ENCODE results near the gene ETS1.

Gene ETS1

DNA sequence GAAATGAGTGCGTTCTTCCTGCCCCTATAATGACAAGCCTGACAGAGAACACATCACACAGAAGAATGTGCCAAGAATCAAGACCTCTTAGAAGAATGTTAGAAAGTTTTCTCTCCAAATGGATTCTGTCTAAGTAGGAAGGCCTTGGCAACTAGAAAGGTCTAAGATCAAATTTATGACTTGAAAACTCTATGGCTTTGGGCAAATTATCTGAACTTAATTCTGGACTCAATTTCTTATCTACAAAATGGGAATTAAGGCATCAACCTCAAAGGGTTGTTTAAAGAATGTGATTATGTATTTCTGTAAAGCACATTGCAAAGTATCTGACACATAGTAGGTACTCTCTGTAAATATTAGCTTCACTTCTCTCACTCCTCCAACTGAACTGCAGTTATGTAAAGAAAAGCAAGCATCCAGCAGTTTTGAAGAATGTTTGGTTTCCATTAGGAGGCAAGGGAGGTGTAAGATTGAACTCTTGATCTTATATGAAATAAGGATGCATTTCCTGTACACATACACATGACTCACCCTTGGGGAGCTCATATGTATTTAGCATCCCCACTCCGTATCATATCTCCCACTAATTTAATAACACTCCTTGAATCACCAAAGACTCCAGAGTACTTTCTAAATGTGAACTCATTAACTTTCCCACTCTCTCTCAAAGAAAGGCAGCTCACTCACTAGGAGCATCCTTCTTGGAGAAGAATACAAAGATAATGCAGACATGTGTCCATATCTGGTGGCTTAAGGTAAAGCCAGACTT is 77.6 kb downstream of the ETS1 start:
- no peak overlapping the region for H3K4me3 ChIP-seq (ENCODE audit: low read depth, low read length)
- in situ Hi-C loops (cut with HindIII; ENCODE audit: low sequenced_read_pairs): loop anchor here (25.0 kb wide), 1 partner anchor 102 kb away; no protein-coding TSS in a partner anchor
- no peak for DNase-seq (ENCODE audit: low read depth)
- no peak for TF ChIP-seq CTCF (IDR thresholded peaks at IDR 0.05; ENCODE audit: low read depth, low read length, missing control alignments)

- in situ Hi-C loops (cut with HindIII; ENCODE audit: low sequenced_read_pairs): loop anchor here (25.0 kb wide), 1 partner anchor 103 kb away; no protein-coding TSS in a partner anchor
- no peak overlapping the region for H3K4me3 ChIP-seq (ENCODE audit: low read depth, low read length)
- DNase-seq (ENCODE audit: low read depth): no peak
- no peak for TF ChIP-seq CTCF (IDR thresholded peaks at IDR 0.05; ENCODE audit: low read depth, low read length, missing control alignments)
Measured at GRCh38 chr11:128508770-128509510, 78.4 kb downstream of the ETS1 start.

GRCh38 chr11:128507936-128508335 is 79.4 kb downstream of the ETS1 start:
- DNase-seq (ENCODE audit: low read depth): no peak
- no peak for TF ChIP-seq CTCF (IDR thresholded peaks at IDR 0.05; ENCODE audit: low read depth, low read length, missing control alignments)
- no peak overlapping the region for H3K4me3 ChIP-seq (ENCODE audit: low read depth, low read length)
- in situ Hi-C loops (cut with HindIII; ENCODE audit: low sequenced_read_pairs): loop anchor here (25.0 kb wide), 1 partner anchor 104 kb away; no protein-coding TSS in a partner anchor

DNA sequence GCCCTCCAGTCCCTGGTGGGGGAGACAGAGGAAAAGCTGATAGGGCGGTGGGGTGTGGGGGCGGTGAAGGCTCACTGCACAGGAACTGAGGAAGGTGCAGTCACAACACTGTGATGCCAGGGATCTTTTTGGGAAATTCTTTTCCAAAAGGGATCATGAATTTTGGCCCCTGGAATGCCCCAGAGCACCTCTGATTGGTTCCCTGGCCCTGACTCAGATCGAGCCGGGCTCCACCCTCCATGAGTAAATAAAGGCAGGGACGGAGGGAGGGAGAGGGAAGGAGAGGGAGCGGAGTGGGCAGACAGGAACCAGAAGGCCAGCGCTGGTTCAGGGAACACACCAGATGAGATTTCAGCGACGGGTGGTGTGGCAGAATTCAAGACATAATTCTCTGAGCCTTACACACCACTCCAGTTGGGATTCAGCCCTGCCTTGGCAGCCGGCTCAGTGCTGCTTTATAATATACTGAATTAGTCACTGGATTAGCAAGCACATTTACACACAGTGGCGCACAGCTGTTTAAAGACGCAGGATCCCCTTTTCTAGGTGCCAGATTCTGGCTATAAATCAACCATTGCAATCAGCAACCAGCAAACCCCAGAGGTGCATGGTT is 80.3 kb downstream of the ETS1 start:
- peak overlapping the region; percentile 13 for H3K4me3 ChIP-seq (ENCODE audit: low read depth, low read length)
- DNase-seq (ENCODE audit: low read depth): peak; percentile 81
- in situ Hi-C loops (cut with HindIII; ENCODE audit: low sequenced_read_pairs): loop anchor here (25.0 kb wide), 1 partner anchor 105 kb away; no protein-coding TSS in a partner anchor
- no peak for TF ChIP-seq CTCF (IDR thresholded peaks at IDR 0.05; ENCODE audit: low read depth, low read length, missing control alignments)

- no peak for DNase-seq (ENCODE audit: low read depth)
- H3K4me3 ChIP-seq (ENCODE audit: low read depth, low read length): no peak overlapping the region
- in situ Hi-C loops (cut with HindIII; ENCODE audit: low sequenced_read_pairs): loop anchor here (25.0 kb wide), 1 partner anchor 106 kb away; no protein-coding TSS in a partner anchor
- peak; percentile 8 for TF ChIP-seq CTCF (IDR thresholded peaks at IDR 0.05; ENCODE audit: low read depth, low read length, missing control alignments)
Measured at GRCh38 chr11:128506356-128506755, 81.0 kb downstream of the ETS1 start.

GRCh38 chr11:128505449-128506065 is 81.8 kb downstream of the ETS1 start:
- DNase-seq (ENCODE audit: low read depth): no peak
- no peak overlapping the region for H3K4me3 ChIP-seq (ENCODE audit: low read depth, low read length)

More at GRCh38 chr11:128505449-128506065, 81.8 kb downstream of the ETS1 start:
- TF ChIP-seq CTCF (IDR thresholded peaks at IDR 0.05; ENCODE audit: low read depth, low read length, missing control alignments): no peak
- in situ Hi-C loops (cut with HindIII; ENCODE audit: low sequenced_read_pairs): loop anchor here (25.0 kb wide), 1 partner anchor 107 kb away; no protein-coding TSS in a partner anchor
